HG03045 (cell line): Measurements from ENCODE around the gene ADK.
"Not testable (repeated sequence)": the region's sequence is repeated elsewhere in the genome, so short reads cannot be mapped to it uniquely, and the experiment has no call there.

Source experiments
- ATAC-seq: cut with Tn5 transposase; IDR thresholded peaks from one replicate; pipeline ENCODE4 v1.9.1; 2021; ENCODE audit warnings: mild to moderate bottlenecking, moderate library complexity; ENCODE audit not compliant: unreplicated experiment

The ADK gene

DNA sequence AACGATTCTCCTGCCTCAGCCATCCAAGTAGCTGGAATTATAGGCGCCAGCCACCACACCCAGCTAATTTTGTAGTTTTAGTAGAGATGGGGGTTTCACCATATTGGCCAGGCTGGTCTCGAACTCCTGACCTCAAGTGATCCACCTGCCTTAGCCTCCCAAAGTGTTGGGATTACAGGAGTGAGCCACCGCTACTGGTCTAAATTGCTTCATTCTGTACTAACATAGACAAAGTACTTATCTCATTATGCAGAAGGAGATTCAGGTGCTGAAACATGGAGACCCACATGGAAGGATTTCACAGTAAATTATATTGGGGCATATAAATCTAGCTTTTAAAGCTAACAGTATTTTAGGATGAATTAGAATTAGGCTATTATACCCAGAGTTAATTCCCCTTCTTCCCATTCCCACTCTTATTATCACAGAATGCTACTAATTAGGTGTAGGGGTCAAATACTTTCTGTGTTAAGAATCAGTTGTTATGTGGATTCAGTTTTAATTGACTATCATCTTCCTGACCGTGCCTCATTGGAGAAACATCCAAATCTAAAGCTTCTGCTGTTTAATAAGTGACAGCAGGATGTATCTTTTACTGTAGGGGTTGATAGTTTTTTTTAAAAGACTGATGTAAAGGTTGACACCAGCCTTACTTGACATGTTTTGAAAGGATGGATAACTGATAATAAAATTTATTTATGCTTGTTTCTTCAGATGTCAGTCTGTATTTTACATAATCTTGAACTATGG, 27.2 kb downstream of the ADK start:
- ATAC-seq = no peak

DNA sequence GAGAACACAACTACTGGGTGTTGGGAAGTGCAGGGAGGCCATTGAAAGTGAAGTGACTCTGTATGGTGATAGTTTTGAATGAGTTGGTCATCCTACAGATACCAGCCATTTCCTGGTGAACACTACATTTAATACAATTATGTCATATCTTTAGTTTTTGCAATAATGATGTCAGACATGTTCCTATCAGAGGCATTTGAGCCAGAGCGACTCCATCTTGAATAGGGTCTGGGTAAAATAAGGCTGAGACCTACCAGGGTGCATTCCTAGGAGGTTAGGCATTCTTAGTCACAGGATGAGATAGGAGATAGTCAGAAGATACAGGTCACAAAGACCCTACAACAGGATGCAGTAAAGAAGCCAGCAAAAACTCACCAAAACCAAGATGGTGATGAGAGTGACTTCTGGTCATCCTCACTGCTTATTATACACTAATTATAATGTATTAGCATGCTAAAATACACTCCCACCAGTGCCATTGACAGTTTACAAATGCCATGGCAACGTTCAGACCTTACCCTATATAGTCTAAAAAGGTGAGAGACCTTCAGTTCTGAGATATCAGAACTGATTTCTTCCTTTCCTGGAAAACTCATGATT, 28.2 kb downstream of the ADK start:
- ATAC-seq = no peak

DNA sequence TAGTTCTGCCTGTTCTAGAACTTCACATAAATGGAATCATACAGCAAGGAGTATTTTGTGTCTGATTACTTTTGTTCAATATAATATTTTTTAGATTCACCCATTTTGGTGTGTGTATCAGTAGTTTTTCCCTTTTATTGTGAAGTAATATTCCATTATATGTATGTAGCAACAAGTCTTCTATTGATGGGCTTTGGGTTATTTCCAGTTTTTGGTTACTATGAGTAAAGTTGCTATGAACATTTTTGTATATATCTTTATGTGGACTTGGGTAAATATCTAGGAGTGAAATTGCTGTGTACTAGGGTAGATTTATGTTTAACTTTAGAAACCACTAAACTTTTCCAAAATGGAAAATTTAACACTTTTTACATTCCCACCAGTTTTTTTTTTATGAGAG, 35.7 kb downstream of the ADK start:
- no peak for ATAC-seq

DNA sequence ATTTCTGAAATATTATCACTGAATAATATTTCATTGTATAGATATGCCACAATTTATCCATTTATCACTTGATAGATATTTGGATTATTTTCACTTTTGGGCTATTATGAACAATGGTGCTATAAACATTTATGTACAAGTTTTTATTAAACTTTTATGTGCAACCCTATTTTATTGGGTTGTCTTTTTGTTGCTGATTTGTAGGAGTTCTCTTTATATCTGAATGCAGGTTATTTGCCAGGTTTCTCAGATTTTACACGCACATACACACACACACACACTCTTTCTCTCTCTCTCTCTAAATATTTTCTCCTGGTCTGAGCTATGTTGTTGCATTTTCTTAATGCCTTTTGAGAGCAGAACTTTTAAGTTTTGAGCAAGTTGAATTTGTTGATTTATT, 36.2 kb downstream of the ADK start:
- no peak for ATAC-seq

DNA sequence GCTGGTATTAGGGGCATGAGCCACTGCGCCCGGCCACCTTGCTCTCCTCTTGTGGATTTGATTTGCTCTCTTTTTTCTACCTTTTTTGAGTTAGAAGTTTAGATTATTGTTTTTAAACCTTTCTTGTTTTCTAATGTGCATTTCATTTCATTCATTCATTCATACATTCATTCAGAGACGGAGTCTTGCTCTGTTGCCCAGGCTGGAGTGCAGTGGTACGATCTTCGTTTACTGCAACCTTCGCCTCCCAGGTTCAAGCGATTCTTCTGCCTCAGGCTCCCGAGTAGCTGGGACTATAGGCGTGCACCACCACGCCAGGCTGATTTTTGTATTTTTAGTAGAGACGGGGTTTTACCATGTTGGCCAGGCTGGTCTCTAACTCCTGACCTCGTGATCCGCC, 37.6 kb downstream of the ADK start:
- ATAC-seq = not testable (repeated sequence)

DNA sequence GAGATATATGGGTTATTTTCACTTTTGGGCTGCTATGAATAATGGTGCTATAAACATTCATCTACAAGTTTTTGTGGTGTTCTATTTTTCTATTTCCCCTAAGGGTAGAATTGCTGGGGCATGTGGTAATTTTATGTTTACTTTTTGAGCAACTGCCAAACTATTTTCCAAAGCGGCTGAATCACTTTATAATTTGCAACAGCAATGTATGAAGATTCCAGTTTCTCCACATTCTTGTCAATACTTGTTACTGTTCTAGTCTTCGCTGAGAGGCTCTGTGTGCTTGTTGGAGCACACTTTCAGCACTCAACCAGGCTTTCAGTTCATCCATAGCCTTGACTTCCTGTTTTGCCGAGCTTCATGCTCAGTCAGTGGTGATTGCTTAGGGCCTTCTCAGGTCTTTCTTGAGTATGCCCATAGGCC, 39.0 kb downstream of the ADK start:
- peak; percentile 80 for ATAC-seq

DNA sequence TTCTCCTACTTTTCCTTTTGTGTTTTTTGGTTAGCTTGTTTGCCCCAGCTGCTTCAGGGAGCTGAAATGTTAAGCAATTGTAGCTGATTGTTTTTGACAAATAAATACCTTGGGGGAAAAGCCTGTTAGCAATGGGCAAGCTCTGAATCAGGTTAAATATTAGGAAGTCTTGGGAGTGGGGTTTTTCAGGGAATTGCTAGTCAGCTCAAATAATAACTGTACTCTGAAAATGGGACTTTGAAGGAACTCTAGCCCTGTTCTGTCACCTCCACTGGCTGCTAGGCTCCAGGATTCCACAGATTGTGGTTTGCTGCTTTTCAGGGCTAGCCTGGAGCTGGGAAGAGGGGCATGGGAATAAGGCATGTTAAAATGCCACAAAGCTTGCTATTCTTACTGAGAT, 39.5 kb downstream of the ADK start:
- ATAC-seq = no peak

DNA sequence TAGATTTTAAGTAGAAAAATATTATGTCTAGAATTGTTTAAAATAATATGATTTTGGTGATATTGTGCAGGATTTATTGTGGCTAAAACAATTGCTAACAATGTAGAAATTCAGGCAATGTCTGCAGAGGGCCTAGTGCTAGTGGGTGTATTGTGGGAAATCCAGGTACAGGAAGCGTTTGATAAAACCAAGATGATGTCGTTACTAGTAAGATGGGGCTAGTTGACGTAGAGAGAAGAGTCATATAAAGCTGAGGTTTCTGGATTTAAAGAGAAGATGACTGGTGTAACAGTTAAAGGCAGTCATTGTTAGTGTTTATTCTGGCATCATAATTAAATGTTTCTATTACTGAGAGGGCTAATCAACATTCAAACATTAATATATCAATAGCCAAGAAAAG, 43.5 kb downstream of the ADK start:
- ATAC-seq = no peak

DNA sequence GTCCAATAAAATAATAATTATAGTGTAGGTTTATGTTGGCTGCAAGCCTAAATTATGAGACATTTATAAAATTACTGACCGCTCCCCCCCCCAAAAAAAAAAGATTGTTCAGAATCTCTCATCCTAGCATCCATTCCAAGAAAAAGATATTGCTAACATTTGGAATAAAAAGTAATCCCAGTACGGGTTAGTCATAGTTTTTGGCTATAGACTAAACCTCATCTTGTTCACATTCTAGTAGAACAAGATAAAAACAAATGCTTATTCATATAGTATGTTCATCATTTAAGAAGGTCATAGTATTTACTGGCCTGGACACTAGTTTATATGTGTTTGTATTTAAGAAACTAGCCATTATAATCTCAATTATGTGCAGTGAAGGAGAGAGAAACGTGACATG, 44.0 kb downstream of the ADK start:
- ATAC-seq = no peak

DNA sequence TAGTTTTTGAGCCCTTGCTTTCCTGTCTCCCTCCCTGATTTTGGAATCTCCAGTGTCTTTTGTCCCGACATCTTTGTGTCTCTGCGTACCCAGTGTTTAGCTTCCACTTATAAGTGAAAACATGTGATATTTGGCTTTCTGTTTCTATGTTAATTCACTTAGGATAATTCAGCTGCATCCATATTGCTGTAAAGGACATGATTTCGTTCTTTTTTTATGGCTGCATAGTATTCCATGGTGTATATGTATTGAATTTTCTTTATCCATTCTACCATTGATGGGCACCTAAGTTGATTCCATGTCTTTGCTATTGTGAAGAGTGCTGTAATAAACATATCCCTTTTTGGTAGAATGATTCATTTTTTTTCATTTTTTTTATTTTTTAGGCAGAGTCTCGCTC, 48.3 kb downstream of the ADK start:
- ATAC-seq = no peak

DNA sequence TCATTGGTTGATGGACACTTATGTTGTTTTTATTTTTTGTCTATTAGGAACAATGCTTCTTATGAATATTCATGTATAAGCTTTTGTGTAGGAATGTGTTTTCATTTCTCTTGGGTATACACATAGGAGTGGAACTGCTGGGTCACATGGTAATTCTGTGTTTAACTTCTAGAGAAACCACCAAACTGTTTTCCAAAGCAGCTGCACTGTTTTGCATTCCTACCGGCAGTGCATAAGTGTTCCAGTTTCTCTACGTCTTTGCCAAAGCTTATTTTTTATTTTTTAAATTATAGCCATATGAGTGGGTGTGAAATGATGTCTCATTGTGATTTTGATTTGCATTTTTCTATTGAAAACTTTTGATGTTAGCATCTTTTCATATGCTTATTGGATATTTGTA, 51.3 kb downstream of the ADK start:
- ATAC-seq = no peak

DNA sequence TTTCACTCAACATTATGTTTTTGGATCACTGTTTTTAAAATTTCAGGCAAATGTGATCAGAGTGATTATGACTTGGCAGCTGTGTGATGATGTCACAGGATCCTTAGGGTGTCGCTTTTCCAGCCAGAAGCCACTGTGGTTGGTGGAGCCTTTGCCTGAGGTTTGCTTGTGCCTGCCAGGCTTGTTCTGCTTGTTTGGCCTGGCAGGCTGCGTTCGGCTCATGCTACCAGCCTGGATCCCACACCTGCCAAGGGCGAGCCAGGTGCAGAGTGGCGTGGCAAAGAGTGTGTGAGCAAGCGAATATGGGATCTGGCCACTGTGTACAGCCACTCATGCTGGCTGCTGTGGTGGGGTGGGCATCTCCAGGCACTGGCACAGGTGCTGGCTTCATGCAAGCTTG, 55.7 kb downstream of the ADK start:
- no peak for ATAC-seq

DNA sequence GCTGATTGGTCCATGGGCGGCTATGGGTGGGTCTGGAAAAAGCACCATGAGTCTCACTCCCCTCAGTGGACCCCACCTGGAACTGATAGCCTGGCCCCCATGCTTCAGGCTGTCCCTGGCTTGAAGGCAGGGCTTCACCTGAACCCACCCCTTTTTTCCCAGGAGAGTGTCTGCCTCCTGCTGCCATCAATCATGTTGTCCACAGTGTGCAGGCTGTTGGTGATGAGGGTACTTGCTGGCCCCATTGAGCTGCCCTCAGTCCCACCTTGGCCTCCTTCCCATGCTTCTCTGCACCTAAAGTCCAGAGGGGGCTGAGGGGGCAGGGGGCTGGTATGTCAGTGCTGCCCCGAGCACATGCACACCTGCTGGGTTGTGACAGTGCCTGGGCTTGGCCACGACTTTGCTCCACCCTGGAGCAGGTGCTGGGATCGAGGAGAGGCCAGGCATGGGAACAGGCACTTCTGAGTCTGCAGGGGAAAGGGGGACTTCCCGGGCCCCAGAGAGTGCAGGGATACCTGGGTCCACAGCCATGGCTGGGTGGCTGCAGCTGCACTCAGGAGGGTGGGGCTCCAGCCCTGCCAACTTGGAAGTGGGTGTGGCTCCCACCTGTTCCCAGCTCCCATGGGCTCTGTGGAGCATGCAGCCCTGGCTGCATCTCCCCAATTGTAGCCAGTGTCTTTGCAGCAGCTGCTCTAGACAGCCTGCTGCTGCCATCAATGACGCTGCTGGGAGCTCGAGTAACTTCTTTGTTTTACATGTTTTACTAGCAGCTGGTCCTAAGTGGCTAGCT, 56.9 kb downstream of the ADK start:
- ATAC-seq = no peak

DNA sequence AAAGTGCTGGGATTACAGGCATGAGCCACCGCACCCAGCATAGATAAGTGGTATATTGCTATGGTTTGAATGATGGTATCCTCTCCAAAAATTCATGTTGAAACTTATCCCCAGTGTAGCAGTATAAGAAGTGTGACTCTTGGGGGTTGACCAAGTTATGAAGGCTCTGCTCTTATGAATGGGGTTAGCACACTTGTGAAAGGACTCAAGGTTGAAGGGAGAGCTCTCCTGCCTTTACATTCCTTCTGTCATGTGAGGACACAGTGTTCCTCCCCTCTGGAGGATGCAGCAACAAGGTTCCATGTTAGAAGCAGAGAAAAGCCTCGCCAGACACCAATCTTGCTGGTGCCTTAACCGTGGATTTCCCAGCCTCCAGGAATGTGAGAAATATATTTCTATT, 58.0 kb downstream of the ADK start:
- ATAC-seq = no peak

DNA sequence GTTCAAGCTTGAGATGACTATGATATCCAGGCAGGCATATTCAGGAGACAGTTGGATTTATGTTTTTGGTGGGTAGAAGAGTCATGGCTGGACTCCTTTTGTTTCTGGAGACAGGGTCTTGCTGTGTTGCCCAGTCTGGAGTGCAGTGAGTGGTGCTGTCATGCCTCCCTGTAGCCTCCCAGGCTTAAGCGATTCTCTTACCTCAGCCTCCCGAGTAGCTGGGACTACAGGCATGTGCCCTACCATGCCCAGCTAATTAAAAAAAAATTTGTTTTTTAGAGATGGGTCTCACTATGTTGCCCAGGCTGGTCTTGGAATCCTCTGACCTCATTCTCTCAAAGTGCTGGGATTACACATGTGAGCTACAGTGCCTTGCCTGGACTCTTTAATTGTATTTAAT, 62.0 kb downstream of the ADK start:
- ATAC-seq = no peak

DNA sequence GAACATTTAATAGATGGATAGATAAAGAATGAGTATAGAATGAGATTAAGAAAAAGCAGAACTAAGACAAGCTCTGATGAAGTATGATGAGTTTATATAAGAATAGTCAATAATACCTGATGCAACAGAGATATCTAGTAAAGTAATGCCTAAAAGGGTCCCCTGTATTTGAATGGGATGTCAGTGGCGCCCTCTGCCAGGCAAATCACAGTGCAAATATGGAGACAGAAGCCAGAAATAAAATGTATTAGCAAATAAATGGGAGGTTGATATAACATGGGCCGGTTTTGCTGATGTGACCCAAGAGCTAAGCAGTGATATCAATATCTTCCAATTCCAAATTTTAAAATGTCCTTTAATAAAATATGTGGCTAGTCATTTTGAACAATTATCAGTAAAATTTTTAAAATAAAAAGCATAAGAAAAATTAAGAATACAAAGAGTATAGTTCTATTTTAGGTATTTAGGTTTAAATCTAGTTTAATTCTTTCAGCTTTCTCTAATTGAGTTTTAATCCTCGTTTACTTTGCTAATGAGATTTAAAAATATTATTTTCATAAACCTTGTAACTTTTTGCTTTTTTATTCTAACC, 62.6 kb downstream of the ADK start:
- no peak for ATAC-seq

DNA sequence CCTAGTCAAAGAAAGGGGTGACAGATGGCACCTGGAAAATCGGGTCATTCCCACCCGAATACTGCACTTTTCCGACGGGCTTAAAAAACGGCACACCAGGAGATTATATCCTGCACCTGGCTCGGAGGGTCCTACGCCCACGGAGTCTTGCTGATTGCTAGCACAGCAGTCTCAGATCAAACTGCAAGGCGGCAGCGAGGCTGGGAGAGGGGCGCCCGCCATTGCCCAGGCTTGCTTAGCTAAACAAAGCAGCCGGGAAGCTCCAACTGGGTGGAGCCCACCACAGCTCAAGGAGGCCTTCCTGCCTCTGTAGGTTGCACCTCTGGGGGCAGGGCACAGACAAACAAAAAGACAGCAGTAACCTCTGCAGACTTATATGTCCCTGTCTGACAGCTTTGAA, 66.1 kb downstream of the ADK start:
- ATAC-seq = not testable (repeated sequence)

DNA sequence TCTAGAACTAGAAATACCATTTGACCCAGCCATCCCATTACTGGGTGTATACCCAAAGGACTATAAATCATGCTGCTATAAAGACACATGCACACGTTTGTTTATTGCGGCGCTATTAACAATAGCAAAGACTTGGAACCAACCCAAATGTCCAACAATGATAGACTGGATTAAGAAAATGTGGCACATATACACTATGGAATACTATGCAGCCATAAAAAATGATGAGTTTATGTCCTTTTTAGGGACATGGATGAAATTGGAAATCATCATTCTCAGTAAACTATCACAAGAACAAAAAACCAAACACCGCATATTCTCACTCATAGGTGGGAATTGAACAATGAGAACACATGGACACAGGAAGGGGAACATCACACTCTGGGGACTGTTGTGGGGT, 71.4 kb downstream of the ADK start:
- not testable (repeated sequence) for ATAC-seq

DNA sequence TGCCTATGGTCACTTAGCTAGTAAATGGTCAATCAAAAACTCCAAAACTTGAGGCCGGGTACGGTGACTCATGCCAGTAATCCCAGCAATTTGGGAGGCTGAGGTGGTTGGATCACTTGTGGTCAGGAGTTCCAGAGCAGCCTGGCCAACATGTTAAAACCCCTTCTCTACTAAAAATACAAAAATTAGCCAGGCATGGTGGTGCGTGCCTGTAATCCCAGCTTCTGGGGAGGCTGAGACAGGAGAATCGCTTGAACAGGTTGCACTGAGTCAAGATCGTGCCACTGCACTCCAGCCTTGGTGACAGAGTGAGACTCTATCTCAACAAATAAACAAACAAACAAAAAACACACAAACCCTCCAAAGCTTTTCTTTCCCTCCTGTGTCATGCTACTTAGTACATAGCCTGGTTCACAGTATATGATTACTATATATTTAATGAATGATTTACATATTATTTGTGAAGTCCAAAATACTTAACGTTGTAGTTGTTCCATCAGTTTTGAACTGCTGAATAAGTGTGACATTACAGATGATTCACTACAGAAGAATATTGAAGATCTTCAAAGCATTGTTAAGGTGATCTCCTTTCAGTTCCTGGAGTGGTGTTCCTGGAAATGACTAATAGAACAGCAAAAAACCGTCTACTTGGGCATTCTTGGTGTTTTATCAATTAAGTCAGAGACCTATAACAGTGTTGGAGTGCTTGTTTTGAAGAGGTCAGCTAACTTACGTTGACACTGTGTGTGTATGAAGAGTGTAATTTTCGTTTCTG, 72.9 kb downstream of the ADK start:
- no peak for ATAC-seq

DNA sequence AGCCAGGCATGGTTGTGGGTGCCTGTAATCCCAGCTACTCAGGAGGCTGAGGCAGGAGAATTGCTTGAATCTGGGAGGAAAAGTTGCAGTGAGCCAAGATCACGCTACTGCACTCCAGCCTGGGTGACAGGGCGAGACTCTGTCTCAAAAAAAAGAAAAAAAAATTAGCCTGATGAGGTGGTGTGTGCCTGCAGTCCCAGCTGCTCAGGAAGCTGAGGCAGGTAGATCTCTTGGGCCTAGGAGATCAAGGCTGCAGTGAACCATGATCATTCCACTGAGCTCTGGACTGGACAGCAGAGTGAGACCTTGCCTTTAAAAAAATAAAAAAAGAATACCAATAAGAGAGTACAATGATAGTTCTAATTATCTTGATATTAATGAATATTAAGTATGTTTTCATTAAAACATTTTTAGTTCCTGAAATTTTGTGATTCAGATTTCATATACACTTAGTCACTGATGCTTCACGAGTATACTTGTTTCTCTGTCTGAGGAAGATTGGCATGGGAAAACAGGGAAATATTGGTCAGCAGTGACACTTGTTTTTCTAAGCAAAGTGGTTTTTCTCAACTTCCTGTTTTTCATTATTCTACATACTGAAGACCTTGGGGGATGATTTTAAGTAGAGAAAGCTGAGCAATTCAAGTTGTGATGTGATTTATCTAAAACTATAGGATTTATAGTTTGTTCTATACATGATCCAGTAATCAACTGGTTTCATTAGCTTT, 76.8 kb downstream of the ADK start:
- ATAC-seq = no peak
